ENCODE data around the gene HIBADH.

The HIBADH gene

DNA sequence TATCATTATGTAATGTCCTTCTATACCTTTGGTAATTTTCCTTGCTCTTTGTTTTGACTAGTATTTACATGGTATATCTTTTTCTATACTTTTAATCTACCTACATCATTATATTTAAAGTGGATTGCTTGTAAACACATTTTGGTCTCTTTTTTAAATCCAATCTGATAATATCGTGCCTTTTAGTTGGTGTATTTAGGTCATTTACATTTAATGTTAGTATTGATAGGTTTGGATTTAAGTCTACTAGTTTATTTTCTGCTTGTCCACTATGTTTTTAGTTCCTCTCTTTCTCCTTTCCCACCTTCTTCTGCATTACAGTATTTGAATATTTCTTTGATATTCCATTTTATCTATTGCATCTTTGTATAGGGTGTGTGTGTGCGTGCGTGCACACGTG is 95.4 kb downstream of the HIBADH start:
- Histone ChIP-seq H3K27ac (no peak overlapping the region), H3K4me3 (no peak overlapping the region)

DNA sequence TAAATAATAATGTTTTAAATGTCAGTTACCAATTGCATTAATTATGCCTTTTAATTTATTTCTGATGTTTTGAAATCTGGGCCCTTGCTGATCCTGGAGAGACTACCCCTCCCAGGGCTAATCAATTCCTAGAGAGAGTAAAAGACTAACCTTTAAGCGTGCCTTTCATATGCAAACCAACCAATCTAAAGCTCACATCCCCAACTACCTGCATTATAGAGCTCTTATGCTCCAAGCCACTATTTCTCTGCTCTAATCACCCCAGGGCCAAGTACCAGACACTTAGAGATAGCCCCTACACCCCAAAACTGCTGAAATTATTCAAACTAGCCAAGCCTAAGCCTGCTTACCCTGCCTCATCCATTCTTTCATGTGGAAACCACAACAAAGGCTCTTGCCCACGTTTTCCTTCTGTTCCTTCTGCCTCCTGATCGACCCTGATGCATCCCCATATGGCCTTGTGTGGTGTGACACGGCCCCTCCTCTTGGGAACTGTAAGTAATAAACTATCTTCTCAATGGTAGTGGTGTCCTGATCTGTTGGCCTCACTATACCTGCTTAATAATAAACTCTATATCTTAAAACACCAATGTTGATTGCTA is 97.7 kb downstream of the HIBADH start:
- no peak overlapping the region for H3K27ac ChIP-seq
- H3K4me3 ChIP-seq, result no peak overlapping the region

DNA sequence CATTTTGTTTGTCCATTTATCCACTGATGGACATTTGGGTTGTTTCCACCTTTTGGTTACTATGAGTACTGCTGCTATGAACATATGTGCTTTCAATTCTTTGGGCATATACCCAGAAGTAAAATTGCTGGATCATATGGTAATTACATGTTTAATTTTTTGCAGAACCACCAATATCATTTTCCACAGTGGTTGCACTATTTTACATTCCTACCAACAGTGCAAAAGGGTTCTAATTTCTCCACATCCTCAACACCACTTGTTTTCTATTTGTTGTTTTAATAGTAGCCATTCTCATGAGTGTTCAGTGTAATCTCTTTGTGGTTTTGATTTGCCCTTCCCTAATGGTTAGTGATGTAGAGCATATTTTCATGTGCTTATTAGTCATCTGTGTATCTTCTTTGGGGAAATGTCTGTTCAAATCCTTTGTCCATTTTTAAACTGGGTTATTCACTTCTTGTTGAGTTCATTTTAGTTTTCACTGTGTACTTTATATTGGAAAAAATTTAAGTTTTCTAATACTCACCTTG is 101.9 kb downstream of the HIBADH start:
- H3K4me3 ChIP-seq, result no peak overlapping the region
- H3K27ac ChIP-seq, result no peak overlapping the region

DNA sequence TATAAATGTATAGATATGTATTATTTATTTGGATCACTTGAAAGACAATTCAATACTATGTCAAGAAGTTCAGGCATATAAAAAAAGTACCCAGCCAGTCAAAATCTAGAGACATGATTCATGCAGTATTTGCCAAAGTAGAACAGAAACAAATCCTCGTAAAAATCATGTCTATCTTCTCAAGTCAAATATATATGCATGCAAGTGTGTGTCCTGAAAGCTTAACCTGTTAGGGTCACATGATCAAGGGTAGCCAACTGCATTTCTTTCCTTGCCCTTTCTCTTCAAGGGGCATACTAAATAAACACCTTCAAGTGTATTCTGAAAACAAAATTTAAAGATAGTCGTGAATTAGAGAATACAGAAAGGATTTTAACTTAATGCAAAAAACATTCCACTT is 107.0 kb downstream of the HIBADH start:
- Histone ChIP-seq H3K4me3 (no peak overlapping the region), H3K27ac (no peak overlapping the region)

DNA sequence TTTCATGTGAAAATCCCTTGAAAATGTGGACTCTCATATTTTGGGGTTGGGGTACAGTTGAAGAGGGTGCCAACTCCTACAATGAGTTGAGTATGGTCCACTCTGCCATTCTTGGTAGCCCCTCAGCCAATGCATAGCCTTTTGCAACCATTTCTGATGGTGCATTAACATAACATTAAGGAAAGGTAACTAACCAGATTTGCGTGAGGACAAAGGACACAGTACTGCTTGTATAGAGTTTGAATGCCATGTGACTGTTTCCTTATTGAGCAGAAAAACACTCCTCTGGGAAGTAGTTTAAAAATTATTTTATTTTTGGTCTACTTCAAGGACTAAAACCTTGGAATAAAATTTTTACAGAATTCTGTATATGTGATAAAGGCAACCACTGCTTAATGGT is 107.9 kb downstream of the HIBADH start:
- H3K4me3 ChIP-seq, result no peak overlapping the region
- no peak overlapping the region for H3K27ac ChIP-seq

DNA sequence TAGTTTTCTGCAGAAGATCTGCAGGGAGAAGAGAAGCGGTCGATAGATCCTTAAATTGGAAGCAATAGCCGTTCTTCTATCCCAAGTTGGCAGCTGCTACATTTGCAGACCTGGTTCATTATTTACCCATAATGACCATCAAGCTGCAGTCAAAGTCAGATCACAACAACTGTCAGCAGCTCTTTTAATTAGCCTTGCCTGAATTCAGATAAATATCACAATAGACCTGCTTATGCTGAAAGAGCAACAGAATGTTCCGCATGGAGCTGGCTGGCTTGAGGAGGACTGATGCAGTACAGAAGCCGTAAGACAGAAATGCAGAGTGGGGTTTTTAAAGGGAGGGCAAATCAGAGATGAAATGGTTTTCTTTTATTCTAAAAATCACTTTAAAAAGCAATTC is 109.4 kb downstream of the HIBADH start:
- Histone ChIP-seq H3K4me3 (no peak overlapping the region), H3K27ac (no peak overlapping the region)

DNA sequence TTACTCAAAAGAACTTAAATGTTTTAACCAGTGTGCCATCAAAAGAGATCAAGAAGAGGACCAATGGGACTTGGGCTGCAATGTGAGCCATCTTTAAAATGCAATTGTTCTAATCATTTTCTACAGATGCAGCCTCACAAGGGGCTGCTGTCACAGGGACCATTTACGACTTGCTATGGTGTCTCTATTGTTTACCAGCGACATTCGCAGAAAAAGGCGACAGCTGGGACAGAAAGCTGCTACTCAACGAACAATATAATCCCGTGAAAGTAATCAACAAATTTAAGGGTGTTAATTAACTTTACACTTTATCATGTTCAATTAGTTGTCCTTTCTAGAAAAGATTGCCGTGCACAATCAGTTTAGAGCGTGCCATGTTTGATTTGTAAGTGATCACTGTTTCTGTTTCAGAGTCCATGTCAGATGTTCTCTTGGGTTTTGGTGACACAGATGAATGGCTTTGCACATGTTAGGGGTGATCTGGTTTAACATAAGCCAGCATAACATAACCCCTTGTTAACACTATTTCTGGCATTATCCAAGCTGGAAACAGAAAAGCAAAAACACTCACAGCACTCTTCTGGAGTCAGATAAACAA is 110.8 kb downstream of the HIBADH start:
- H3K27ac ChIP-seq, result no peak overlapping the region
- no peak overlapping the region for H3K4me3 ChIP-seq

DNA sequence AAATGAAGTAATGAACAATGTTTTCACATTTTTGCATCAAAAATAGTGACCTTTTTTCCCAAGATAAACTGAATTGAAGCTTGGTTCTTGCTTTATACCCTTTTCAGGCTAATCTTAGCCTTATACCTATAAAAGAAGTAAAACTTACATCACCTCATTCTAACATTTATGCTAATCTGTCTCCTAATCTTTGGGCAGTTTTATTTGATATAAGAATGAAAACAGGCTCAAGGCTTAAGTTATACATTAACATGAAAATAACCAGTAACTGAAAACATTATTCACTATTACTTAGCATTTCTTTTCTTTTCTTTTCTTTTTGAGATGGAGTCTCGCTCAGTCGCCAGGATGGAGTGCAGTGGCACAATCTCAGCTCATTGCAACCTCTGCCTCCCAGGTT is 113.1 kb downstream of the HIBADH start:
- no peak overlapping the region for H3K27ac ChIP-seq

DNA sequence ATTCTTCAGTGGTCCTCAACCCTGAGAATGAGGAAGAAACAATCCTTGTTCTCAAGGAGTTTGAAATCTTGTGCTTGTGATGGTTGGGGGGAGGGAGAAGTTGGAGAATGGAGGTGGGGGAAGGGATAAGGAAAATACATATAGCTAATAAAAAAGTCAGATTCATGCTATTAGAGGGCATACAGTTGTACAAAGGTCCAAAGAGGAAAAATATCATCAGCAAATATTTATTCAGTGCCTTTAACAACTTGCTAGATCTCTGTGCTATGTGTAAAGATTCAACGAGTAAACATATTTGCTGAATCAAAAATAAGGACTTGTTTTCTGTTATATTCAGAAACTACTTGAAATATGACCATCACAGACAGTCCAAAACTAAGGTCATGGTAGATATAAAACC is 114.4 kb downstream of the HIBADH start:
- no peak overlapping the region for H3K4me3 ChIP-seq
- no peak overlapping the region for H3K27ac ChIP-seq

More for the DNA sequence above, 113.1 kb downstream of the HIBADH start:
- no peak overlapping the region for H3K4me3 ChIP-seq

DNA sequence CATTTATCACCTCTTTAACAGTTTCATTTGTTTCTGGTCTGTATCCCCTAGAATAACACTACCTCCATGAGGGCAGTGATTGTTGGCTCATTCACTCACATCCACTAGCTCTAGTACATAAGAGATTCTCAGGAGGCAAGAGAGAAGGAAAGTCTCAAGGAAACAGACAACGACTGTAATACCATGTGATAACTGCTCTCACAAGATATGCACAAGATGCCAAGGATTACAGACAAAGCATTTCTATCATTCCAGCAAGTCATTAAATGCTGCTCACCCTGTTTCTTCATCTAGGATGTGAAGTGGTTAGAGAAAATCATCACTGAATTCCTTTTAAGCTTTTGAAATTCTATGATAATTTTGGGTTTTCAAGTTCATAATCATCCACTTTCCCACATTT is 115.3 kb downstream of the HIBADH start:
- no peak overlapping the region for H3K27ac ChIP-seq
- no peak overlapping the region for H3K4me3 ChIP-seq

DNA sequence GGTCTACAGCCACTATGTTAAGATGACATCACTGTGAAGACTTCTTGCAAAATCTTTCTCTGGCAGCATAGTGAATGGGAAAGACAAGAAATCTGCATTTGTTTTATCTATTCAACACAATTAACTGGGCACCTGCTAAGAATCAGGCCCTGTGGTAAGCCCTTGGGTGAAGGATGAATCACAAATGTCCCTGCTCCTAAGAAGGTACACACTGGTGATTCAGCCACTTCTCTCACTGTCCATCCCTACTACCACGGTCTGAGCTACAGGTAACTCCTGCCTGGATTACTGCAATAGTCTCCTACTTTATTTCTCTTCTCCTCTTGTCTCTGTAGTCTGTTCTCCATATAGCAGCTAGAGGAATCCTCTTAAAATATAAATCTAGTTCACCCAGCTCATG is 116.1 kb downstream of the HIBADH start:
- Histone ChIP-seq H3K4me3 (no peak overlapping the region), H3K27ac (no peak overlapping the region)

DNA sequence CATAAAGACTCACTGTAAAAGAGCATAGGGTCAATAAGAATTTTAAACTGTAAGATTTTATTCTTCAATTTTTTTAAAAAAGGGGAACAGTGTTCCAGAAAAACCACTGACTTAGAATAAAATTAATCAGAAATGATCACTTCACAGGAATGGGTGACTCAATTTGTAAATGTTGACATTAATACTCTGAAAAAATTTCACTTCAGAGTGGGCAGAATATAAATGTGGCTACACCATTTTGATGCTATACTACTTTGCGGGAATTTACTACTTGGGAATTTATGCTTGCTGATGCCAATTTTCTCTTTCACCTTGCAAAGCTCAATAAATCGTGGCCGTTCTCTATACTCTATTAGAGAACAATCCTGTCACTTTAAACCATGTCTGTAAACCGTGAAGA is 126.9 kb downstream of the HIBADH start:
- H3K27ac ChIP-seq, result no peak overlapping the region
- no peak overlapping the region for H3K4me3 ChIP-seq

DNA sequence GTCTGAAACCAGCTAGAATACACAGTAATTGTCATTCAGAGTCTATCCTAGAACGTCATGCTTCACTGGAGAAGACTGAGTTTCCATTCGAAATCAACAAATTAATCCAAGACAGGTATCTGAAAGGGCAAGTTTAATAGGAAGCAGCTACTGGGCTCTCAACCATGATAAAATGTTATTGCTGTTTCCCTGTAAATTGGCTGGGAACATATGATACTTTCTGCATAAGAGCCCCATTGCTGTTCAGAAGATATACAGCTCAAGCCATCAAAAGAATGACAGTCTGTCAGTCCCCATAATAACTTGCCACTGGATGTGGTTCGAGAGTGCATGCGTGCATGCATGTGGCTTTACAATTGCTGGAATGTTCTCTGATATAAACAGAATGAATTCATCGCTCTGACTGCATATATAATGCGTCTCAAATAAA is 129.0 kb downstream of the HIBADH start:
- Histone ChIP-seq H3K4me3 (no peak overlapping the region), H3K27ac (no peak overlapping the region)

DNA sequence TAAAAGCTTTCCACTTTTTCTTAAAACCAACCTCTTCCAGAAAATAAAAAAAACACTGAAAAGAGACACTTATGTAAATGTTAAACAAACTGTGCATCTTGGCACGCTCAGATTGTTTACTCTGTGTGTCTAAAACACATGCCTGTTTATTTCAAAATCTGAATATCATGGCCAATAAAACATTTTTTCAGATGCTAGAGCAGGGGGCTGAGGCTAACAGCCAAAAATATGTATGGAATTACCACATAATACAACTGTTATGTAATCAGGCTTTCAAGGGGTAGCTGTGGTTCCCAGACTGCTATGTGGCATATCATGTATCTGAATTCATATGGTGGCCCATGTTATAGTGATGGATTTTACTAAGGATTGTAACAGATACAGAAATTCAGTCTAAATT is 130.4 kb downstream of the HIBADH start:
- no peak overlapping the region for H3K4me3 ChIP-seq
- H3K27ac ChIP-seq, result no peak overlapping the region

DNA sequence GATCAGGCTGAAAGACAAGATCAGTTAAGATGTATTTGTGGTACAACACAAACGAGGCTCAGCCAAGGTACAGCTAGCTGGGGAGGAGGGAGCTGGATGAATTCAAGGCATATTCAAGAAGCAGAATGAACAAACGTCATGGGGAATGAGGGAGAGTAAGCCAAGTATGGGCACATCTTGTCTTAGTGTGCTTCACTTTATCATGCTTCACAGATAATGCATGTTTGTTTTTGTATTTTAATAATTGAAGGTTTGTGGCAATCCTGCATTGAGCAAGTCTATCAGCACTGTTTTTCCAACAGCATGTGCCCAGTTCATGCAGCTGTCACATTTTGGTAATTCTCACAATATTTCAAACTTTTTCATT is 135.4 kb downstream of the HIBADH start:
- H3K4me3 ChIP-seq, result no peak overlapping the region
- H3K27ac ChIP-seq, result no peak overlapping the region

DNA sequence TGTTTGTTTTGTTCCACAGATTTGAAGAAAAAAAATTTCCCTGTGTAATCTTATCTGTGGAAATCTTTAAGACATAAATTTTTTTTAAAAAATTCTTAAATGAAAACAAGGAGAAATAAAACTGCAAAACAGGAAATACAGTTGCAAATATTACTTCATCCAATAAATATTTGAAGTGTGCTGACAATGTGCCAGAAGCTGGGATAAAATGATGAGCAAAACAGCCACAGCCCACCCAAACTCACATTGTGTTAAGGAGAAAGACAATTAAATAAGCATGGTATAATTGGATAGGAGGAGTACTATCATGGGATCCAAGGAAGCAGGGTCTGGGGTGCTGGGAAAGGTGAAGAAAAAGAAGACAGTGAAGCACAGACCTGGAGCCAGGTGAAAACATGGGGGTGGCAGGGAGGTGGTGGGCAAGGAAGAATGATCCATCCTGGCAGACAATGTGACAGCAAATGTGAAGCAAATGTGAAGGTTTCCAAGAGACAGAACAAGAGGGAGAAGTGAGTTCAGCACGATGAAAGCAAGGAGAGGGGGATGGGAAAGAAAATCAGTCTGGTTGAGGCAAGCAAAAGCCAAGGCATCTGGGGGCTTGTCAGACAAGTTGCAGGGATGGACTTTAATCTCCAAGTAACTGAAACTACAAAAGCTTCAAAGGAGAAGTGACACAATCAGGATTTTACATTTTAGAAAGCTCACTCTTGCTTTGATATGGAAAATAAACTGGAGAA is 135.9 kb downstream of the HIBADH start:
- no peak overlapping the region for H3K4me3 ChIP-seq
- H3K27ac ChIP-seq, result no peak overlapping the region

DNA sequence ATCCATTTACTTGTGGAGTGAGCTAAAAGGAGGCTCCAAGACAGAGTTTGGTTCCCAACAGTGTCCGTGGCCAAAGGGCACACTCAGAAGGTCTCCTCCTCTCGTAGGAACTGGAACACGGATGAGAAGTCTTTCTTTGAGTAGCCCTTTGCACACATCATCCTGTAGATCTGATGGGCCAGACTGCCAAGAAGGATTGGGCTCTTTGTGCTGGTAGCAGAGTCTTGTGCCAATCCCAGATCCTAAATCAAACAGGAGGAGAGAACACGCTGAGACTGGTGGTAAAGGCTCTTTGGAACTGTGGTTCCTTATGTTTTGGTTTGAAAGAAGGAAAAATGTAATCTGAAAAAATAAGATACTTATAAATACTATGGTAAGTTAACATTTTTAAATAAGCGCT is 136.6 kb downstream of the HIBADH start:
- no peak overlapping the region for H3K27ac ChIP-seq
- H3K4me3 ChIP-seq, result no peak overlapping the region

DNA sequence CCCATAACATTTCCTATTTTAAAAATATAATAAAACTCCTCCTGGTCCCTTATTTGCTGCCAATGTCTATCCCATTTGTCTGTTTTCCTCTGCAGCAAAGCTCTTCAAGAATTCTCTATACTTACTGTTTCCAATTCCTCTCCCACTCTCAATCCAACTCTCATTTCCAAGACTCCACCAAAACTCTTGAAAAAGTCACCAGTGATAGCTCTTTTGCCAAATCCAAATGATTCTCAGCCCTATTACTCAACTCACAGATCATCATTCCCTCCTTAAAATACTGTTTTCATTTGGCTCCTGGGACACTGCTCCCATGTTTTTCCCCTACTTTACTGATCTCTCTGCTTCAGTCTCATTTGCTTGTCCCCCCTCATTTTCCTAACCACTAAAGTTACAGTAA is 139.4 kb downstream of the HIBADH start:
- H3K4me3 ChIP-seq, result no peak overlapping the region
- no peak overlapping the region for H3K27ac ChIP-seq

DNA sequence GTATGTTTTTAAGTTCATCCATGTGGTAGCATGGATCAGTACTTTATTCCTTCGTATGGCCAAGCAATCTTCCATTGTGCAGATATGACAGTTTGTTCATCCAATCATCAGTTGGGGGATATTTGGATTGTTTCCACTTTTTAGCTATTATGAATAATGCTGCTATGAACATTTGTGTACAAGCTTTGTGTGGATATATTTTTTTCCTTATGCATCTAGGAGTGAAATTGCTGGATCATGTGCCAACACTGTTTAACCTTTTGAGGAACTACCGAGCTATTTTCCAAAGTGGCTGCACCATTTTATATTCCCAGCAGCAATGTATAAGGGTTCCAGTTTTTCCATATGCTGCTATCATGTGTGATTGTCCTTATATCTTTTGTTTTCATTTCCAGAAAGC is 140.1 kb downstream of the HIBADH start:
- no peak overlapping the region for H3K27ac ChIP-seq
- no peak overlapping the region for H3K4me3 ChIP-seq

DNA sequence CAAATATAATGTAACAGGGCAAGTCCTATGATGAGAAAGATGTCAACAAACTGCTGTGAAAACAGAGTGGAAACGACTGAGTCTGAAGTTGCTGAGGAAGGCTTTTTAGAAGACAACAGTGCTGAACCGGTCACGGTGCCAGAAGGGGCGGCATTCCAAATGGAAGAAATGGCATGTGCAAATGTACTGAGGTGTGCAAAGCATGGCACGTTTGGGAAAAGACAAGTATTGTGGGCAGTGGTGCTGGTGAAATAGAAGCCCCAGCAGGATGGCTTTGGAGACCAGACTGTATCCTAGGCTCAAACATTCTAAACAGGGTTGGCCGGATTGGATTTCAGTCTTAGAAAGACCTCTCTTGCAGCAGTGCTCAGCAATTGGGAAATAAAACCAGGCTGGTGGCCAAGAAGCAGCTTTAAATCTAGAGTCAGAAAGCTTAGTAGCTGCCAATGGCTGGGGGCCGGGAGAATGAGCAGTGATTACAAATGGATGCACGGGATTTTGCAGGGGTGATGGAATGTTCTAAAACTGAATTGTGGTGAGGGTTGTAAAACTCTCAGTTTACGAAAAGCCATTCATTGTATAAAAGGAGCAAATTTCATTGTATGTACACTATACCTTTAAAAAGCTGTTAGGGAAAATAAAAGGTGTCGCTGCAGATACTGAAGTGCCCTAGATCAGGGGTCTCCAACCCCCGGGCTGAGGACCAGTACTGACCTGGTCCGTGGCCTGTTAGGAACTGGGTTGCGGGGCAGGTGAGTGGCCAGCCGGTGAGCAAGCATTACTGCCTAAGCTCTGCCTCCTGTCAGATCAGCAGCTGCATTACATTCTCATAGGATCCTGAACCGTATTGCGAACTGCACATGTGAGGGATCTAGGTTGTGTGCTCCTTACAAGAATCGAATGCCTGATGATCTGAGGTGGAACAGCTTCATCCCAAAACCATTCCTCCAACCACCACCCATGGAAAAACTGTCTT is 141.6 kb downstream of the HIBADH start:
- H3K27ac ChIP-seq, result no peak overlapping the region
- no peak overlapping the region for H3K4me3 ChIP-seq

Data from skin epidermis (tissue), 12 donors.